ENCODE measurements around the gene SLC22A17. TPM values are rescaled to one million over a fixed set of nuclear protein-coding genes. Genes with fewer than 3 reads are reported as not detected.

The SLC22A17 gene
- total RNA-seq, 1 experiment from 2014 or later: 5.9 TPM

DNA sequence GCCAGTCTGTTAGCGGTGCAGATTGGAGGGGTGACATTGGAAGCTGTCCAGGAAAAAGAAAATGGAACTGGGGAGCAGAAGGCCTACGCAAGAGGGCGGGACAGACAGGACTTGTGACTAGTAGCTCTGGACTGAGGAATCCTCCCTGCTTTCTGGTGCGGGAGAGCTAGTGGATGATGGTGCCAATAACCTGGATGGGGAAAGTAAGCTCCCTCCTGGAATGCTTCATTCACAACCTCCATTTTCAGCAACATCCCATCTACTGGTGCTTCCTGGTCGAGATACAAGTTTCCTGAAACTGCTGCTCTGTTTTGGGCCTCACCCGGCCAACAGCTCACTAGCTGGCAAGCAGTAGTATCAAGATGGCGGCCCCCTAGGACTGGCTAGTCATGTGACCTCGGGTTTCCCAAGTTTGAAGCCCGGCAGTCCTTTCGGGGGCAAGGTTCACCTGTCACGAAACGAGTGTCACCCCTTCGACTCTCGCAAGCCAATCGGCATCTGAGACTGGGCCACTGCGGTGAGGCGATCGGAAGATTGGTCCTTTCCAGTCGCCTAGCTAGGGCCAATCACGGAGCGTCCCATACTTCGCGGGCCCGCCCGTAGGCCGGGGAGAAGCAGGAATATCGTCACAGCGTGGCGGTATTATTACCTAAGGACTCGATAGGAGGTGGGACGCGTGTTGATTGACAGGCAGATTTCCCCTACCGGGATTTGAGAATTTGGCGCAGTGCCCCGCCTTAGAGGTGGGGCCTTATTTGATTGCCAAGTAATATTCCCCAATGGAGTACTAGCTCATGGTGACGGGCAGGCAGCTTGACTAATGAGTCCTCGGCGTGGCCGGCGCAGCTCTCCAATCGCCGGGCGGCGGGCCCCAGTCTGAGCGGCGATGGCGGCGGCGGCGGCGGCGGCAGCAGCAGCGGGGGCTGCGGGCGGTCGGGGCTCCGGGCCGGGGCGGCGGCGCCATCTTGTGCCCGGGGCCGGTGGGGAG is 31.8 kb downstream of the SLC22A17 start, which contains the start of gene PABPN1:
PABPN1 (plus strand) TSS at position 874 of the 988 bp plus-strand sequence; CDS start at position 887, 13 bp downstream.
- Histone ChIP-seq H3K9me2 (ENCODE audit: insufficient read depth) (no peaks in the 10 kb centered on the region), H3K27me3 (ENCODE audit: insufficient read depth, low read length) (no peaks in the 10 kb centered on the region), H3K79me2 (ENCODE audit: insufficient read depth, low read length) (peaks cover 35% of the 10 kb centered on the region), H3K4me1 (ENCODE audit: control insufficient read depth in 1 of 2, insufficient read depth in 2 of 2, low read length in 2 of 2) (peaks cover 12 to 23% of the 10 kb centered on the region in 2 experiments; a peak in 3 of 4 replicates), H3K27ac (ENCODE audit: low read depth, low read length) (peak within 1 kb of the TSS; percentile 83), H3K36me3 (ENCODE audit: control insufficient read depth in 1 of 2, insufficient read depth in 2 of 2, low read length in 2 of 2) (peaks cover 27 to 31% of the 10 kb centered on the region in 2 experiments; a peak in 3 of 4 replicates), H3K9ac (ENCODE audit: low read length) (peak within 1 kb of the TSS; percentile 97), H3K4me2 (ENCODE audit: low read length) (peak within 1 kb of the TSS; percentile 89), H3K9me3 (ENCODE audit: control insufficient read depth in 1 of 2, insufficient read depth in 1 of 2, low read depth in 1 of 2, low read length in 2 of 2) (no peaks in the 10 kb centered on the region), H2AFZ (ENCODE audit: low read depth, low read length, poor library complexity, severe bottlenecking) (no peak within 1 kb of the TSS), H4K20me1 (ENCODE audit: insufficient read depth) (no peaks in the 10 kb centered on the region), H3K4me3 (replicated peaks in 1 of 2; ENCODE audit: low read depth in 1 of 2, low read length in 2 of 2) (peak within 1 kb of the TSS; percentile 64 to 98)
- ATAC-seq (peak; percentile 91), DNase-seq (ENCODE audit: low read depth, low spot score) (peak; percentile 100)
- TF ChIP-seq YY1 (IDR thresholded peaks at IDR 0.05; ENCODE audit: extremely low read depth, insufficient replicate concordance, low read depth, low read length) (peak; percentile 94), SP1 (IDR thresholded peaks at IDR 0.05; ENCODE audit: low read depth) (peak; percentile 97), SIN3A (IDR thresholded peaks at IDR 0.05; ENCODE audit: low read depth) (peak; percentile 18; the same call in 1 of the 2 replicates), SRF (IDR thresholded peaks at IDR 0.05; ENCODE audit: low read depth) (peak; percentile 65; the same call in 1 of the 2 replicates), CBX3 (IDR thresholded peaks at IDR 0.05; ENCODE audit: low read depth) (0 out of 2 replicates have a peak, but pooled peaks have one; percentile 3), ZFX (IDR thresholded peaks at IDR 0.05) (peak; percentile 34; the same call in 1 of the 2 replicates), POLR2AphosphoS5 (IDR thresholded peaks at IDR 0.05; ENCODE audit: low read depth, low read length) (peak; percentile 61), CEBPB (IDR thresholded peaks at IDR 0.05; ENCODE audit: low read depth) (no peak)
- TF ChIP-seq, protein P1, sequence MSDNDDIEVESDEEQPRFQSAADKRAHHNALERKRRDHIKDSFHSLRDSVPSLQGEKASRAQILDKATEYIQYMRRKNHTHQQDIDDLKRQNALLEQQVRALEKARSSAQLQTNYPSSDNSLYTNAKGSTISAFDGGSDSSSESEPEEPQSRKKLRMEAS (IDR thresholded peaks at IDR 0.05): peak; percentile 63; the same call in 1 of the 2 replicates
- TF ChIP-seq, protein P2, sequence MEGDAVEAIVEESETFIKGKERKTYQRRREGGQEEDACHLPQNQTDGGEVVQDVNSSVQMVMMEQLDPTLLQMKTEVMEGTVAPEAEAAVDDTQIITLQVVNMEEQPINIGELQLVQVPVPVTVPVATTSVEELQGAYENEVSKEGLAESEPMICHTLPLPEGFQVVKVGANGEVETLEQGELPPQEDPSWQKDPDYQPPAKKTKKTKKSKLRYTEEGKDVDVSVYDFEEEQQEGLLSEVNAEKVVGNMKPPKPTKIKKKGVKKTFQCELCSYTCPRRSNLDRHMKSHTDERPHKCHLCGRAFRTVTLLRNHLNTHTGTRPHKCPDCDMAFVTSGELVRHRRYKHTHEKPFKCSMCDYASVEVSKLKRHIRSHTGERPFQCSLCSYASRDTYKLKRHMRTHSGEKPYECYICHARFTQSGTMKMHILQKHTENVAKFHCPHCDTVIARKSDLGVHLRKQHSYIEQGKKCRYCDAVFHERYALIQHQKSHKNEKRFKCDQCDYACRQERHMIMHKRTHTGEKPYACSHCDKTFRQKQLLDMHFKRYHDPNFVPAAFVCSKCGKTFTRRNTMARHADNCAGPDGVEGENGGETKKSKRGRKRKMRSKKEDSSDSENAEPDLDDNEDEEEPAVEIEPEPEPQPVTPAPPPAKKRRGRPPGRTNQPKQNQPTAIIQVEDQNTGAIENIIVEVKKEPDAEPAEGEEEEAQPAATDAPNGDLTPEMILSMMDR (IDR thresholded peaks at IDR 0.05 in 2 of 3, conservative IDR thresholded peaks at IDR 0.05 in 1 of 3; ENCODE audit: borderline replicate concordance in 1 of 3, insufficient read depth in 1 of 3, low read depth in 2 of 3, low read length in 2 of 3): no peak
- RAD21 ChIA-PET (ENCODE audit: low non-redundant PET in 1 of 2, low total read pairs in 2 of 2, uncharacterized antibody in 2 of 2, unreplicated experiment in 2 of 2): interaction anchor here in 1 of 2 experiments (1.4 to 1.7 kb wide), 2 partner anchors 14 to 44 kb away, joined by 3 to 8 read pairs; partner anchors contain the start of gene BCL2L2
- CTCF ChIA-PET: interaction anchor here (0.9 to 2.5 kb wide), 14 partner anchors 12 to 252 kb away, joined by 3 to 15 read pairs (median 4); partner anchors contain the start of gene BCL2L2
- BruUV-seq (replicated peaks): TSS peak; percentile 94
- POLR2A ChIA-PET: interaction anchor here (0.7 to 2.8 kb wide), 8 partner anchors 10 to 154 kb away, joined by 3 to 21 read pairs (median 4); partner anchors contain the start of genes BCL2L2, HOMEZ, NGDN and PPP1R3E
- intact Hi-C loops (cut with micrococcal nuclease): loop anchor here (1.0 kb wide), 1 partner anchor 35 kb away; the partner anchor contains the start of gene HOMEZ
